Hair follicular keratinocyte (primary cell): Measurements from ENCODE around the gene ZMYM5. TPM values are rescaled to one million over a fixed set of nuclear protein-coding genes. Genes with fewer than 3 reads are reported as not detected.

Experiments
- total RNA-seq: library from RNA; depleted of rRNA; stranded (reverse); fragments of >200 nt; gene quantifications from 2 replicates; pipeline ENCODE4 v1.2.3, GENCODE V29; 2015

ZMYM5 gene
- total RNA-seq = 3.8 and 7.7 TPM in 2 replicates

DNA sequence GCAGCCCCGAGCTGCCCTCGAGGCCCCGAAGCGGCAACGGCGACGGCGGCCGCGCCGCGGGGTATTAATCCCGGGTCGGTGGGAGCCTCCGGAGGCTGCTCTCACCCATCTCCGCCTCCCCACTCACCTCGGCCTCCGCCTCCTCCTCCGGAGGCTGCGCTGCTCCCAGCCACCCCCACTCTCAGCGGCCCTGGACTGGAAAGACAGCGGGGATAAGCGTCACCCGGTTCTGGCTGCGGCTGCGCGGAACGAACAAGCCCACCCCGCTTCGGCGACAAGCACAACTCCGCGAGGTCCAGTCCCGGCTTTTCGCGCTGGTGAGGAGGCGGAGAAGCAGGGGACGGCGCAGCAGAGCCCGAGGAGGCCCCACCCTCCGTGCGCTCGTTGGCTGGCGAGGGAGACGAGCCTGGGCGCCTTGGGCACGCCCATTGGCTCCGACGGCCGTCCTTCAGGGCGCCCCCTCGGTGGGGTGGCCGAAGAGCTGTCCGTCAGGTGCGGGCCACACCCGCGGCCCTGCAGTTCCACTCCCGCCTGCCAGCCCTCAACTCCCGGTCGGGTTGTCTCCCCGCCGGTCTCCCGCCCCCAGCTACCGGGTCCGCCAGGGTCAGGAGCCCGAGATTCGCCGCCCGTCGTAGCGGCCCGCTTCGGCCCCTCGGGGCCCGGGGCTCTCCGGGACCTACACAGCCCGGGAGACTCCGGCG, at the start of gene ZMYM5:
Gene ZMYM5, minus strand, starts transcription at position 327 of the 701 bp plus-strand sequence. CDS start 11,469 bp downstream, outside the sequence.

GRCh38 chr13:19782727-19783682, 80.4 kb downstream of the ZMYM5 start, which contains the start of gene PSPC1:
Gene PSPC1, minus strand, starts transcription at chr13:19782945. Its CDS starts 188 bp downstream, at chr13:19782757.

Other genes with a start within 250 kb of the ZMYM5 start
- 11.1 and 13.7 TPM in 2 replicates for gene MPHOSPH8, start 230.0 kb downstream of the ZMYM5 start, total RNA-seq
- gene PSPC1, start 80.7 kb downstream of the ZMYM5 start, total RNA-seq = 31.4 and 48.4 TPM in 2 replicates
- 21.1 and 27.3 TPM in 2 replicates for gene ZMYM2, start 95.1 kb upstream of the ZMYM5 start, total RNA-seq